Measurements from ENCODE around the gene MAGEA8. TPM values are rescaled to one million over a fixed set of nuclear protein-coding genes. Genes with fewer than 3 reads are reported as not detected.

MAGEA8 gene
- total and polyA plus RNA-seq, 9 of the 15 experiments (the other 6 are each of a cell fraction or from before 2014, with no cell fraction given): 0.49 to 4.6 (median 1.9) TPM

DNA sequence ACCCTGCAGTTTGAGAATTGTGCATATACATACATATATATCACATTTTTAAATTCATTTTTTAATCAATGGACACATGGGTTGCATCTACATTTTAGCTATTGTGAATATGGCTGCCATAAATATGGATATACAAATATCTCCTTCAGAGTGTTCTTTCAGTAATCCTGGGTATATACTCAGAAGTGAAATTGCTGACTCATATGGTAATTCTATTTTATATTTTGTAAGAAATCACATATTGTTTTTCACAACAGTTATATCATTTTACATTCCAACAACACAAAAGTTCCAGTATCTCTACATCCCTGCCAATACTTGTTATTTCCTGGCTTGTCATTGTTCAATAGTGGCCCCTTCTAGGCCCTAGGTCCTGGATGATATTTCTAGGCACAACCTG is 27.7 kb downstream of the MAGEA8 start:
- FAIRE-seq (no peak), DNase-seq (ENCODE audit: extremely low read depth in 1 of 4, low spot score in 3 of 4) (no peak), ATAC-seq (no peak)
- H3K27ac ChIP-seq (ENCODE audit: extremely low read depth, low read depth, low read length): no peak overlapping the region
- H3K9ac ChIP-seq (ENCODE audit: insufficient read depth in 1 of 2, low read depth in 2 of 2, low read length in 2 of 2): no peak overlapping the region
- no peaks in the 10 kb centered on the region for H3K9me3 ChIP-seq (replicated peaks; ENCODE audit: control insufficient read depth, insufficient read depth, low read depth, low read length)
- H2AFZ ChIP-seq (ENCODE audit: low read depth, low read length): 0 out of 2 replicates have a peak overlapping the region, but pooled peaks have one; percentile 59
- H3K4me3 ChIP-seq: no peak overlapping the region
- no peaks in the 10 kb centered on the region for H3K36me3 ChIP-seq (ENCODE audit: control insufficient read depth, insufficient read depth, low read length)
- no peaks in the 10 kb centered on the region for H3K27me3 ChIP-seq (ENCODE audit: control insufficient read depth in 2 of 2, insufficient read depth in 2 of 2, low read length in 2 of 2)
- TF ChIP-seq, protein P1, sequence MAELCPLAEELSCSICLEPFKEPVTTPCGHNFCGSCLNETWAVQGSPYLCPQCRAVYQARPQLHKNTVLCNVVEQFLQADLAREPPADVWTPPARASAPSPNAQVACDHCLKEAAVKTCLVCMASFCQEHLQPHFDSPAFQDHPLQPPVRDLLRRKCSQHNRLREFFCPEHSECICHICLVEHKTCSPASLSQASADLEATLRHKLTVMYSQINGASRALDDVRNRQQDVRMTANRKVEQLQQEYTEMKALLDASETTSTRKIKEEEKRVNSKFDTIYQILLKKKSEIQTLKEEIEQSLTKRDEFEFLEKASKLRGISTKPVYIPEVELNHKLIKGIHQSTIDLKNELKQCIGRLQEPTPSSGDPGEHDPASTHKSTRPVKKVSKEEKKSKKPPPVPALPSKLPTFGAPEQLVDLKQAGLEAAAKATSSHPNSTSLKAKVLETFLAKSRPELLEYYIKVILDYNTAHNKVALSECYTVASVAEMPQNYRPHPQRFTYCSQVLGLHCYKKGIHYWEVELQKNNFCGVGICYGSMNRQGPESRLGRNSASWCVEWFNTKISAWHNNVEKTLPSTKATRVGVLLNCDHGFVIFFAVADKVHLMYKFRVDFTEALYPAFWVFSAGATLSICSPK (IDR thresholded peaks at IDR 0.05; ENCODE audit: borderline replicate concordance): no peak
- TF ChIP-seq MAFK (IDR thresholded peaks at IDR 0.05; ENCODE audit: low read length) (peak; percentile 48; the same call in 1 of the 2 replicates), STAT5B (CRISPR knock-in tag; IDR thresholded peaks at IDR 0.05) (no peak), NFE2 (IDR thresholded peaks at IDR 0.05; ENCODE audit: low read depth) (peak; percentile 35; the same call in 1 of the 2 replicates), MAFG (tag; conservative IDR thresholded peaks at IDR 0.05) (peak; percentile 50), MAFF (IDR thresholded peaks at IDR 0.05; ENCODE audit: low read length) (peak; percentile 54; the same call in 1 of the 2 replicates), C11orf30 (IDR thresholded peaks at IDR 0.05; ENCODE audit: low read depth) (peak; percentile 72), ZNF316 (IDR thresholded peaks at IDR 0.05) (peak; percentile 85), SMAD1 (IDR thresholded peaks at IDR 0.05; ENCODE audit: low read depth, low read length, partially characterized antibody) (no peak)
- TF ChIP-seq, protein P2, sequence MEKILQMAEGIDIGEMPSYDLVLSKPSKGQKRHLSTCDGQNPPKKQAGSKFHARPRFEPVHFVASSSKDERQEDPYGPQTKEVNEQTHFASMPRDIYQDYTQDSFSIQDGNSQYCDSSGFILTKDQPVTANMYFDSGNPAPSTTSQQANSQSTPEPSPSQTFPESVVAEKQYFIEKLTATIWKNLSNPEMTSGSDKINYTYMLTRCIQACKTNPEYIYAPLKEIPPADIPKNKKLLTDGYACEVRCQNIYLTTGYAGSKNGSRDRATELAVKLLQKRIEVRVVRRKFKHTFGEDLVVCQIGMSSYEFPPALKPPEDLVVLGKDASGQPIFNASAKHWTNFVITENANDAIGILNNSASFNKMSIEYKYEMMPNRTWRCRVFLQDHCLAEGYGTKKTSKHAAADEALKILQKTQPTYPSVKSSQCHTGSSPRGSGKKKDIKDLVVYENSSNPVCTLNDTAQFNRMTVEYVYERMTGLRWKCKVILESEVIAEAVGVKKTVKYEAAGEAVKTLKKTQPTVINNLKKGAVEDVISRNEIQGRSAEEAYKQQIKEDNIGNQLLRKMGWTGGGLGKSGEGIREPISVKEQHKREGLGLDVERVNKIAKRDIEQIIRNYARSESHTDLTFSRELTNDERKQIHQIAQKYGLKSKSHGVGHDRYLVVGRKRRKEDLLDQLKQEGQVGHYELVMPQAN (IDR thresholded peaks at IDR 0.05; ENCODE audit: borderline replicate concordance): no peak
- no peaks in the 10 kb centered on the region for H3K79me2 ChIP-seq (ENCODE audit: control insufficient read depth, insufficient read depth, low read length)
- no peak overlapping the region for H3K4me2 ChIP-seq (ENCODE audit: insufficient read depth, low read length)
- POLR2A ChIA-PET: interaction anchor here (0.6 kb wide), 1 partner anchor 465 kb away, joined by 3 read pairs; no protein-coding TSS in a partner anchor
- in situ Hi-C loops (cut with MboI) (no loop called here), intact Hi-C loops (cut with micrococcal nuclease) (no loop called here)
- CTCF ChIA-PET (ENCODE audit: low intra/inter-chr PET ratio): no interaction called here
- BruUV-seq (replicated peaks): no TSS peak
- H4K20me1 ChIP-seq (replicated peaks; ENCODE audit: control insufficient read depth, insufficient read depth, low read length): no peaks in the 10 kb centered on the region
- no peaks in the 10 kb centered on the region; a peak in 2 of 5 replicates for H3K4me1 ChIP-seq (replicated peaks in 1 of 2; ENCODE audit: control insufficient read depth in 2 of 2, insufficient read depth in 2 of 2, low read length in 2 of 2)
- no peaks in the 10 kb centered on the region for H3K9me1 ChIP-seq (ENCODE audit: control insufficient read depth, insufficient read depth, low read length)

All from K562 (cell line).